Endothelial cell of umbilical vein (primary cell): ENCODE data around the gene GPNMB. TPM values are rescaled to one million over a fixed set of nuclear protein-coding genes. Genes with fewer than 3 reads are reported as not detected.
A peak's percentile ranks its signal among the peaks of the same experiment; 100 is the strongest.

Experiments
- BruUV-seq: library from RNA; stranded (reverse); fragments of 400-500 nt; replicated peaks from 2 replicates; lab custom pipeline; 2021; lab: Mats Ljungman, UMichigan
- CTCF ChIA-PET: fragments of 300-600, 350-600 bp; sonication (Branson Sonifier 250); formaldehyde crosslinking; loops from one replicate; lab custom pipeline; 2021; ENCODE audit warnings: antibody characterized with exemption, inconsistent platforms; lab: Charles Lee
- POLR2A ChIA-PET: fragments of 300-600, 350-600 bp; sonication (Branson Sonifier 250); formaldehyde crosslinking; loops from one replicate; lab custom pipeline; 2021; ENCODE audit warnings: antibody characterized with exemption, inconsistent platforms; lab: Charles Lee
- DNase-seq: peaks from one replicate; pipeline ENCODE4 v3.0.0-alpha.2; 2011; ENCODE audit warnings: low read depth, low spot score
- FAIRE-seq: peaks from 2 replicates; lab custom pipeline; 2011; peaks lifted over from hg19 to GRCh38; lab: Jason Lieb, UNC
- H2AFZ ChIP-seq: 2 replicates; pipeline ENCODE4 v1.6.0; 2012; ENCODE audit warnings: low read depth, low read length, control low read depth, inconsistent platforms
- H3K27ac ChIP-seq: 2 replicates; pipeline ENCODE4 v1.5.1; 2011; ENCODE audit warnings: low read depth, mild to moderate bottlenecking, control low read depth, low read length, moderate library complexity; ENCODE audit not compliant: insufficient read depth
- H3K27me3 ChIP-seq, 2 experiments: 2 replicates each; pipeline versions ENCODE4 v1.6.0 to v1.6.1; 2011; ENCODE audit warnings: low read length in 2 of 2, mixed read lengths in 1 of 2; ENCODE audit not compliant: control insufficient read depth in 2 of 2, insufficient read depth in 2 of 2
- H3K36me3 ChIP-seq, 2 experiments: 2 replicates in 1 of 2; 3 replicates in 1 of 2; pipeline ENCODE4 v1.5.1; 2011; ENCODE audit warnings: low read length in 2 of 2, mild to moderate bottlenecking in 1 of 2, moderate library complexity in 1 of 2; ENCODE audit not compliant: control insufficient read depth in 2 of 2, insufficient read depth in 2 of 2; ENCODE audit errors: extremely low read depth in 1 of 2
- H3K4me1 ChIP-seq: 3 replicates; pipeline ENCODE4 v1.5.1; 2011; ENCODE audit warnings: mild to moderate bottlenecking, low read length; ENCODE audit not compliant: control insufficient read depth, insufficient read depth; ENCODE audit errors: extremely low read depth
- H3K4me2 ChIP-seq: 2 replicates; pipeline ENCODE4 v1.6.1; 2011; ENCODE audit warnings: low read length, control low read depth, mixed read lengths; ENCODE audit not compliant: insufficient read depth
- H3K4me3 ChIP-seq, 3 experiments: fragments of 200-600 bp in 1 of 3; sonication (generic), shearing (Covaris generic) in 1 of 3; replicated peaks in 1 of 3; 2 replicates each; pipeline ENCODE4 v1.5.1; 2011 to 2016; ENCODE audit warnings: control low read depth in 3 of 3, low read length in 3 of 3, mild to moderate bottlenecking in 2 of 3, inconsistent platforms in 1 of 3, low read depth in 1 of 3, moderate library complexity in 1 of 3; ENCODE audit not compliant: insufficient read depth in 1 of 3
- H3K79me2 ChIP-seq: 2 replicates; pipeline ENCODE4 v1.6.0; 2012; ENCODE audit warnings: low read length, inconsistent platforms; ENCODE audit not compliant: control insufficient read depth, insufficient read depth
- H3K9ac ChIP-seq: replicated peaks from 2 replicates; pipeline ENCODE3; 2011; ENCODE audit warnings: low read length, control low read depth; ENCODE audit not compliant: insufficient read depth; ENCODE audit errors: extremely low read depth
- H3K9me1 ChIP-seq: replicated peaks from 3 replicates; pipeline ENCODE4 v1.6.0; 2011; ENCODE audit warnings: mild to moderate bottlenecking, low read length; ENCODE audit not compliant: control insufficient read depth, insufficient read depth; ENCODE audit errors: extremely low read depth
- H3K9me3 ChIP-seq: replicated peaks from 2 replicates; pipeline ENCODE4 v1.5.1; 2012; ENCODE audit warnings: low read length, inconsistent platforms; ENCODE audit not compliant: control insufficient read depth, insufficient read depth
- H4K20me1 ChIP-seq: replicated peaks from 2 replicates; pipeline ENCODE3; 2011; ENCODE audit warnings: mild to moderate bottlenecking, low read length; ENCODE audit not compliant: control insufficient read depth, insufficient read depth; ENCODE audit errors: extremely low read depth
- CTCF ChIP-seq, 2 donors: IDR thresholded peaks; 1 replicate in 1 of 2; 2 replicates in 1 of 2; pipeline ENCODE4 v1.5.1; 2011; ENCODE audit warnings: low read length in 2 of 2, mild to moderate bottlenecking in 2 of 2, moderate library complexity in 2 of 2, control low read depth in 1 of 2, inconsistent platforms in 1 of 2, low read depth in 1 of 2; ENCODE audit not compliant: insufficient read depth in 1 of 2; ENCODE audit errors: extremely low read depth in 1 of 2
- FOS ChIP-seq: IDR thresholded peaks from 2 replicates; pipeline ENCODE4 v1.6.1; 2011; ENCODE audit warnings: mild to moderate bottlenecking, low read length, moderate library complexity, borderline replicate concordance; ENCODE audit not compliant: insufficient read depth
- GATA2 ChIP-seq: IDR thresholded peaks from 2 replicates; pipeline ENCODE4 v1.7.0; 2011; ENCODE audit warnings: low read depth, mild to moderate bottlenecking, moderate library complexity, mixed read lengths, low read length; ENCODE audit not compliant: insufficient read length, insufficient read depth
- JUN ChIP-seq: IDR thresholded peaks from 2 replicates; pipeline ENCODE4 v1.6.1; 2011; ENCODE audit warnings: borderline replicate concordance, low read depth; ENCODE audit not compliant: insufficient read length, insufficient read depth
- dilution Hi-C: fragments of 300-500 bp; cut with MboI; formaldehyde crosslinking; loops from one replicate; pipeline ENCODE4 v1.15.0; 2019; ENCODE audit warnings: low sequenced_read_pairs; ENCODE audit not compliant: extremely low pct_ligation_motif_present
- intact Hi-C: fragments of 100-400 bp; cut with micrococcal nuclease; formaldehyde crosslinking; loops from one replicate; pipeline ENCODE4 v1.10.0; 2022
- polyA plus RNA-seq, 4 experiments: library from polyadenylated mRNA; depleted of rRNA in 3 of 4; stranded (reverse) in 3 of 4; unstranded in 1 of 4; fragments of >200 nt; gene quantifications; 2 replicates each; pipeline versions ENCODE4 v1.2.1 to v1.2.3, GENCODE V29; 2011 to 2012; ENCODE audit warnings: missing spikeins in 1 of 4
- total RNA-seq: library from RNA; stranded (reverse); gene quantifications from 2 replicates; pipeline ENCODE4 v1.2.3, GENCODE V29; 2021

The GPNMB gene
- total and polyA plus RNA-seq, 2 donors (not counting 3 experiments of a cell fraction or from before 2014, with no cell fraction given): 0.29 to 0.33 TPM

- Histone ChIP-seq H3K9me3 (no peaks in the 10 kb centered on the region), H3K36me3 (peaks cover 0 to under 1% of the 10 kb centered on the region in 2 experiments), H3K9ac (peak overlapping the region; percentile 17), H3K4me1 (no peaks in the 10 kb centered on the region), H3K27ac (no peak overlapping the region), H3K27me3 (peaks cover 0 to 1% of the 10 kb centered on the region in 2 experiments), H3K4me2 (peak overlapping the region; percentile 40), H3K4me3 (peak overlapping the region in 1 of 3 experiments; percentile 36), H3K79me2 (no peaks in the 10 kb centered on the region), H3K9me1 (no peaks in the 10 kb centered on the region), H4K20me1 (no peaks in the 10 kb centered on the region), H2AFZ (peak overlapping the region; percentile 100)
- POLR2A ChIA-PET: no interaction called here
- BruUV-seq: no TSS peak
- dilution Hi-C loops: no loop called here
- DNase-seq (no peak), FAIRE-seq (no peak)
- intact Hi-C loops: no loop called here
- TF ChIP-seq FOS (no peak), CTCF (IDR thresholded peaks at IDR 0.05; ENCODE audit: extremely low read depth in 1 of 2, insufficient read depth in 1 of 2, low read depth in 1 of 2, low read length in 2 of 2) (no peak), JUN (no peak), GATA2 (no peak)
- CTCF ChIA-PET: interaction anchor here (0.7 to 1.8 kb wide), 5 partner anchors 9 to 57 kb away, joined by 3 to 6 read pairs (median 3); no protein-coding TSS in a partner anchor
Measured at GRCh38 chr7:23205577-23205908, 41.0 kb upstream of the GPNMB start.
